Activated CD8-positive, alpha-beta memory T cell treated with anti-CD3 and anti-CD28 coated beads for 24 hours (primary cell): ENCODE results near the gene LMNTD1.
"Not testable (repeated sequence)": the region's sequence is repeated elsewhere in the genome, so short reads cannot be mapped to it uniquely, and the experiment has no call there.

ENCODE experiments used
- DNase-seq: peaks from one replicate; pipeline ENCODE4 v3.0.0-alpha.2; 2020

The LMNTD1 gene

DNA sequence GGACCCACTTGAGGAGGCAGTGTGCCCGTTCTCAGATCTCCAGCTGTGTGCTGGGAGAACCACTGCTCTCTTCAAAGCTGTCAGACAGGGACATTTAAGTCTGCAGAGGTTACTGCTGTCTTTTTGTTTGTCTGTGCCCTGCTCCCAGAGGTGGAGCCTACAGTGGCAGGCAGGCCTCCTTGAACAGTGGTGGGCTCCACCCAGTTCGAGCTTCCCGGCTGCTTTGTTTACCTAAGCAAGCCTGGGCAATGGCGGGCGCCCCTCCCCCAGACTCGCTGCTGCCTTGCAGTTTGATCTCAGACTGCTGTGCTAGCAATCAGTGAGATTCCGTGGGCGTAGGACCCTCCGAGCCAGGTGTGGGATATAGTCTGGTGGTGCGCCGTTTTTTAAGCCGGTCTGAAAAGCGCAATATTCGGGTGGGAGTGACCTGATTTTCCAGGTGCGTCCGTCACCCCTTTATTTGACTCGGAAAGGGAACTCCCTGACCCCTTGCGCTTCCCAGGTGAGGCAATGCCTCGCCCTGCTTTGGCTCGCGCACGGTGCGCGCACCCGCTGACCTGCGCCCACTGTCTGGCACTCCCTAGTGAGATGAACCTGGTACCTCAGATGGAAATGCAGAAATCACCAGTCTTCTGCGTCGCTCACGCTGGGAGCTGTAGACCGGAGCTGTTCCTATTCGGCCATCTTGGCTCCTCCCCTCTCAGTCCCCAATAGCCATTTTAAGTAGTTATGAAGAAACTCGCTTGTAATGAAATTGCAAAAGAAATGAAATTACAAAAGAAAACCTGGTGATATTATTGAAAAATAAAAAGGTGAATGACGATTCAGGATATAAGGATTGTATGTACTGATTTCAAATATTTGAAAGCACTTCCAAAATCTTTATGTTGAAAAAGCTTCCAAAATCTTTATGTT lies 63.9 kb downstream of the LMNTD1 start:
- DNase-seq: not testable (repeated sequence)

DNA sequence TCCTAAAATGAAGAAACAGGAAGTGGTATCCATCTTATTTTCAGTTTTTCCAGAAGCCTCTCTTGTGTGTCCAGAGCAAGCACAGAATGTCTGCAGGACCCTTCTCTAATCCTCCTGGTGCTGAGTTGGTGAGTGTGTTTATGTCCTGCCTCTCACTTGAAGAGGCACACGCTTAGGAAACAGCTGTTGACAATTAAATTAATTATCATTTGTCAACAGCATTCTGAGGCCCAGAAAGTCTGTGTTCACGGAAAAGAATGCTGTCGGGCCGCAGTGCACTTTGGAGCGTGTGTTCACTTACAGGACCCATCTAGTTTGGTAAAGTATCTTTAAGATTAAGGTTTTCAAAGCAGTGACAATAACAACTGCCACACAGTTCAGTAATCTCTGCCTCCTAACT lies 70.5 kb downstream of the LMNTD1 start:
- DNase-seq: no peak

DNA sequence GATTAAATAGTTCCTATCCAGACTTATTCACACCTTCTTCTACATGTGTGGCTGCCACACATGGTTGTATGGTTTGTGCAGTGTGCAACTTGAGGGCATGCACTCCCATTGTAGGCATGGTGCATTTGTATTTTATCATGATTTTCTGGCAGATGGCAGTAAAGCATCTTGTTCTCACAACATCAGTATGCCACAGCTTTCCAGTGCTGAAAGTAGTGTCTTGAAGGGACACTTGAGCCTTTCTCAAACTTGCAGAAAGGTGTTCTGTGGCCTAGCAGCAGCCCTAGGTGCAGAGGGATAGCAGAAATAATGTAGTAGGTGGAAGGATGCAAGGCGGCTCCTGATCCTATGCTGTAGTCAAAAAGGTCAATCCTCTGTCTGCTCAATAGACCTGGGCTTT lies 72.9 kb downstream of the LMNTD1 start:
- no peak for DNase-seq

DNA sequence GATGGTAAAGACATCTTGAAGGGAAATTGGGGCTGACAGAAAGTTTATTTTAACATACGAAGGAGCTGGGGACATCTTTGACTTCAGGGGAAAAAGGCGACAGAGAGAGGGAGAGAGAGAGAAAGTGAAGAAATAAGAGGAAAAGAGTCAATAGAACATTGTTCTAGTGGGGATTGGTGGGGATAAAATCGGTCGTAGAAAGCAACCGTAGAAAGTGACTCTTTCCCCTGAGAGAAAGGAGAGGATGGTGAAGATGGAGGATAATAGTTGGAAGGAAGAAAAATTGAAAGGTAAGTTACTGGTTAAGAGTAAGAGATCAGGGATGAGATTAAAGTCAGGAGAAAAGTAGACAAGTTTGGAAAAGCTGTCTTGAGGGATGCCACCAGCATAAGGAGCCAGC lies 75.9 kb downstream of the LMNTD1 start:
- DNase-seq: no peak

DNA sequence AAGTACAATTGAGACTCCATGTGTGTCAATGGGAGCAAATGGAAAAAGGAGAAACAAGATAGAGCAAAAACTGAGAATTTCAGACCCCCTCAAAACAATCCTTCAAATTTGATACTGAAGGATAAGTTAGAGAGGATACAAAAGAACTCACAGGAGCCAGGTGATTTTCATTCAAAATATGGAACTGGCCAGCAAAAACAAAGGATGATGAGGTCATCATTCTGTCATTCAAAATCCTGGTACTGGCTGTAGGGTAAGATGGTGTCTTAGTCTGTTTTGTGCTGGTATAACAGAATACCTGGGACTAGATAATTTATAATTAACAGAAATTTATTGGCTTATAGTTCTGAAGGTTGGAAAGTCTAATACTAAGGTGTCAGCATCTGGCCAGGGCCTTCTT lies 80.6 kb downstream of the LMNTD1 start:
- DNase-seq: no peak

DNA sequence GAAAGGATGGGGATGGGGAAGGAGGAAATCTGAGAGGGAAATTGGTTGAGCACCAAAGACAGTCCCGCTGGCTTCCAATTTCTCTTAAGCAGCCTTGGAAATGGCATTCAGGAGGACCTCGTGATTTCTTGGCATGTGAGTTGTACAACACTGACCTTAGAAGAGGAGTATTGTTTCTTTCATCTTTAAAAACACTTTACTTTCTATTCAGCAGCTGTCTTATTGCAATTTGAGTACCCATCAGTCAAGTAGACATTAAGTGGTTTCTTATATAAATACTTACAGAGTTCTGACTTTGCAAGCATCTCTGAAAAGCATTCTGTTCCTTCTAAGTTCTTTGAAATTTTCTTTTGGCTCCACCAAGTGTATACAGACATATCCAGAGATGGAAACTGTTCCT lies 83.2 kb downstream of the LMNTD1 start:
- DNase-seq: no peak

DNA sequence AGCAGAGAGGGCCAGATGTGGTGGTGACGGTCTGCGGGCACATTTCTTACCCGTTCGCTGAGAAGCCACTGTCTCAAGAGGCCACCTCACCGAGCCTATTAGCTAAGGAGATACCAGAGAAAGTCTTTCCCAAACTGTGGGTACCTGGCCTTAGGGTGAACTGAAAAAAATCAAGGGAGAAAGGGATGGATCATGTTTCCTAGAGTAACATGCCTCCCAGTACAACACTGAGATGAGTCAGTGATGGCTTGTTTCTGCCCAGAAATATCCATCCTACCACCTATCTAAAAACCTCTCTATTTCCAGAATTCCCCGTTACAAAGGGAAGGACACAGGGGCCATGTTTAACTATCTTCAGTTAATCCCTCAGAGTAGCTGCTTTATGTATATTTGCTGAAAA lies 83.7 kb downstream of the LMNTD1 start:
- no peak for DNase-seq

DNA sequence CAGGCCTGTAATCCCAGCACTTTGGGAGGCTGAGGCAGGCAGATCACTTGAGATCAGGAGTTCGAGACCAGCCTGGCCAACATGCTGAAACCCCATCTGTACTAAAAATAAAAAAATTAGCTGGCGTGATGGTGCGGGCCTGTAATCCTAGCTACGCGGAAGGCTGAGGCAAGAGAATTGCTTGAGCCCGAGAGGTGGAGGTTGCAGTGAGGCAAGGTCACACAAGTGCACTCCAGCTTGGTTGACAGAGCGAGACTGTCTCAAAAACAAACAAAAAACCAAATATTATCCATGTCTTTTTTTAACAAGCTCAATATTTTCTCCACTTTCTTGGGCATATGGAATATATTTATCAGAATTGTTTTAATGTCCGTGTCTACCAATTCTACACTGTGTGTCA lies 89.6 kb downstream of the LMNTD1 start:
- DNase-seq: no peak

DNA sequence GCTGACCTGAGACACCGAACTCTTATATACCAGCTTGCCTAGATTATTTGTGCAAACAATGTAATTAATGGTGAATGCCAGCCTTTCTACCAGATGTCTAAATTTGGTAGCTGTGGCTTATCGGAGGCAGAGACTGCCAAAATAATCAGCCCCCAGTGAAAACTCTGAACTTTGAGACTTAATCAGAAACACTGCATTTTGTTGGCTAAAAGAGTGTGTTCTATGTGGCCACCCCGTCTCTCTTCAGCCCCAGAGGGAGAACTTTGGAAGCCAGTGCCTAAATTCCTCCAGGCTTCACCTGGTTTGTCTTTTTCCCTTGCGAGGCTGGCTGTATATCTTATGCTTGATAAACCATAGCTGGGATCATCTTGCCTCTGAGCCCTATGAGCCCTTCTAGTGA lies 90.1 kb downstream of the LMNTD1 start:
- no peak for DNase-seq

DNA sequence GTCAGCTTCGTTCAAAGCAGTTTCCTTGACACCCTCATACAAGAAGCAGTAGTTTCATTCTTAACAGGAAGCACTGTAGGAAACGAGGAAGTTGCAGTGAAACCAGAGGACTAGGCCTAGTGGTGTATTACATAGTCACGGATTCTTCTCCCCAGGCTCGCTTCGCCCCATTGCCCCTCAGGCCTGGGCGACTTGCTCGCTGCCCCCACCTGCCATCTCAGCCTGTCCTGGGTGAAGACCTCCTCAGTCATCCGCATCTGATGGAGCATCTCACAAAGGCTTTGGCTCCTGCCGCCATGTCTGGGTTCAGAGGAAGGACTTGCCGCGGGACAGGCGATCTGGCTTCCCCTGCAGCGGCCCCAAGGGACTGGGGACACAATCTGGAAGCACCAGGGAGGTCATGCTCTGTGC lies 93.5 kb downstream of the LMNTD1 start:
- DNase-seq: no peak

DNA sequence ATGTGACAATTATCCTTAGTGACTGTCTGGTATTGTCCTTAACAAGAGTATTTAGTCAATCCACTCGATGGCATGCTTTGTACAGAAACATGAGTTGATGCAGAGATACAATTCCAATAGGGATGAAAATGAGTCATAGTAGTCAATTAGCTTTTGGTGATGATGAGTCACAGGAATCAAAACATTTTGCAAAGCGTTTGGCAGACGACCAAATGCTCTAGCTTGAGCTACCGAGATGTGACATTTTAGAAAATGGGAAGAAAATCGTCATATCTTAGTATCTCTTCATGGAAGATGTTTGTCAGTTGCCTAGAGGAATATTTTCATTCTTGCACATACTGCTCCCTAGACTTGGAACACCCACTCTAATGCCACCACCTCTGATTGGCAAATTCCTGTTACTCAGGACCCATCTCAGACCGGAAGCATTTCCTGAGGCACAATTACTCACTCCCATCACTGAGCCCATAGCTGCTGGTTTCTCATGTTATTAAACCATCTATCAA lies 95.0 kb downstream of the LMNTD1 start:
- DNase-seq: no peak

DNA sequence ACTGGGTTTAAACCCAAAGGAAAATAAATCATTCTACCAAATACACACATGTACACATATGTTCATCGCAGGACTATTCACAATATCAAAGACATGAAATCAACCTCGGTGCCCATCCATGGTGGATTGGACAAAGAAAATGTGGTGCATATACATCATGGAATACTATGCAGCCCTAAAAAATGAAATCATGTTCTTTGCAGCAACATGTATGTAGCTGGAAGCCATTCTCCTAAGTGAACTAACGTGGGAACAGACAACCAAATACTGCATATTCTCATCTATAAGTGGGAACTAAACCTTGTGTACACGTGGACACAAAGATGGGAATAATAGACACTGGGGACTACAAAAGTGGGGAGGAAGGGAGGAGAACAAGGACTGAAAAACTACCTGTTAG lies 96.6 kb downstream of the LMNTD1 start:
- DNase-seq: no peak

DNA sequence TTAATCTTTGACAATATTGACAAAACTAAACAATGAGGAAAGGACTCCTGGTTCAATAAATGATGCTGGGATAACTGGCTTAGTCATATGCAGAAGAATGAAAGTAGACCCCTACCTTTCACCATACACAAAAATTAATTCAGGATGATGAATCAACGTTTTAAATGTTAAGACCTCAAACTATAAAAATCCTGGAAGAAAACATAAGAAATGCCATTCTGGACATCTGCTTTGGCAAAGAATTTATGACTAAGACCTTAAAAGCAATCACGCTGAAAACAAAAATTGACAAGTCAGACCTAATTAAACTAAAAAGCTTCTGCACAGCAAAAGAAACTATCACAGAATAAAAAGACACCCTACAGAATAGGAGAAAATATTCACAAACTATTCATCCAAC lies 97.4 kb downstream of the LMNTD1 start:
- no peak for DNase-seq

DNA sequence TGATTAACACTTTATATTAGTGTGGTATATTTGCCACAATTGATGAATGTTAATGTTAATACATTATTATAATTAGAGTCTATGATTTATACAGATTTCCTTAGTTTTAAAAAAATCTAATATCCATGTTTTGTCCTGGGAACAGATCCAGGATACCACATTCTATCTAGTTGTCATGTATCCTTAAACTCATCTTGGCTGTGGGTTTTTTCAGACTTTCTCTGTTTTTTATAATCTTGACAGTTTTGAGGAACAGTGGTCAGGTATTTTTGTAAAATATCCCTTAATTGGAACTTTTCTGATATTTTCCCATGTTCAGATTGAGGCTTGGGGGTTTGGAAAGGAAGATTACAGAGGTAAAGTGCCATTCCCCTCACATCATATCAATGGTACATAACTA lies 104.1 kb downstream of the LMNTD1 start:
- no peak for DNase-seq

DNA sequence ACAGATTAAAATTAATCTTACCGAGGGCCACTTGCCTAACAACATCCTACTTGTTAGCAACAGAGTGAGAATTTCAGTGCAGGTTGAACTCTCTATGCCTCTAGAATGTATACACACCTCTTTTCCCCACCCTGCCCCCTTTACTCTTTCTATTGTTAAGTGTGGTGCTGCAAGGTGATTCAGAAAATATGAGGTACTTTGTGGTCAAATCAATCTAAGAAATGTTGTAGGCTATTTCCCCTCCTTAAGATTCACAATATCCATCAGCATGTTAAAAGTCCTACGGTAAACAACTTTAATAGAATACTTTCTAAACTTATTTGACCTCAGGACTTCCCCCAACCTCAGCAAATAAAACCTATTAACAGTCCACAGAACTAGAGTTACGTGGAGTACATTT lies 106.0 kb downstream of the LMNTD1 start:
- DNase-seq: no peak

DNA sequence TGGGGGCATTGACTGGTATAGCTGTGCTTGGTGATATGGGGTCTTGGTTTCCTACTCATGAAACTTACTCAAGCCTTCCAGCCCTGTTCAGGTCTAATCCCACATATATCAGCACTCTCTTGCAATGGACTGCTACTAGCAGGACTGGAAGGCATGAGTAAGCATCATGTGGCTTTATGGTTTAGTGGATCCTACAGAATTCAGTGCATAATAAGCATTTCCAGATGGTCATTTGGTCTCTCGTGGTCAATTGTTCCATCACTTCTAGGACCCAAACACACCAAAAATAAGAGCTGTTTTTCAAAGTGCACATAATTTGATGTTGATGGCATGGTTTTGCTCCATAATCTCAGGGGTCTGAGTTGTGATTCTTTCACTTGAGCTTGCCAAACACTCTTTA lies 114.4 kb downstream of the LMNTD1 start:
- DNase-seq: no peak

DNA sequence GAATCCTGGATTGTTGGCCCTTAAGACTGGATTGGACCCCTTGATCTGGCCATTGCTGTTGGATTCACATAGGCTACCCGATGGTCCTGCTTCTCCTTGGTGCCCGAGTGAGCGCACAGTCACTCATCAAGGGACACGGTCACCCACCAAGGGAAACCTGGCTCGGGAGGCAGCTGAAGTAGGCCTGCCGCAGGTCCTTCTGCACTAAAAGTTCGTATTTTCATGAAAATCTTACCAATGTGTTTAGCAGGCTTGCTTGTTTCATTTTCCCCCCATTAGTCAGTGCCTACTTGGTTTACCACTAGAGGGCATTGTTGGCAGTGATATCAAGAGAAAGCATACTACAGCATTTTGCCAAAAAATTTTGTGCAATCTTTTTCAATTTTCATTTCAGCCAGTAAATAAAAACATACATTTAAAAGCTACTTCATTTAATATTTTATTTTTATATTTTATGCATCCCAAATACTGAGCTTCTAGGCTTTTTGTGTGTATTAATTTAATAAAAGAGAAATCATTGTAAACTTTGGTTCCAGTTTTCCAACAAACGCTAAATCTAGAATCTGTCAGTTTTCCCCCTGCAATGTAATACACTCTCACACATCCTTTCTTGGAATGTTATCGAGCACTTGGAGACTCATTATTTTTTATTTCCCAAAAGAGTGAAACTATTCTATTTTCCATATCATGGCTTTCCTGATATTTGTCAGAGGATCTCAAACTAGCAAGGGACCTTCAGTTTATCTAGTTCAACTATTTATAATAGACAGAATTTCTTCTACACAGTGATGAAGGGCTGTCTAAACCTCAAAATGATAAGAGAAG lies 116.7 kb downstream of the LMNTD1 start:
- peak; percentile 60 for DNase-seq

DNA sequence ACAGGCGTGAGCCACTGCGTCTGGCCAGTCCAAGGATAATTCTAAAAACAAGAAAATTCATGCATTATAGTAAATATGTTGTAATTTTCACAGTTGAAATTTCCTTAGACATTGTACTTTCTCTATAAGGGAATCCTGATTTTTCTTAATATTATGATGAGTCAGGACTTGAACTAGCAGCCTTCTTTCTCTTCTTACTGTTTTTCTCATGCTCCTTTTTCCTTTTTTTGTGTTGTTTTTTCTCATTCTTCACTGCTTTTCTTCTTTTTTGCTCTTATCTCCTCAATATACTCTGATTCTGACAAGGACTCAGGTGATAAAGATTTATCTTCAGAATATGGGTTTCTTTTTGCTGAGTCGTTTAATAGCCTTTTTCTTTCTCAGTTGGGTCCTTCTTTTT lies 117.7 kb downstream of the LMNTD1 start:
- no peak for DNase-seq

DNA sequence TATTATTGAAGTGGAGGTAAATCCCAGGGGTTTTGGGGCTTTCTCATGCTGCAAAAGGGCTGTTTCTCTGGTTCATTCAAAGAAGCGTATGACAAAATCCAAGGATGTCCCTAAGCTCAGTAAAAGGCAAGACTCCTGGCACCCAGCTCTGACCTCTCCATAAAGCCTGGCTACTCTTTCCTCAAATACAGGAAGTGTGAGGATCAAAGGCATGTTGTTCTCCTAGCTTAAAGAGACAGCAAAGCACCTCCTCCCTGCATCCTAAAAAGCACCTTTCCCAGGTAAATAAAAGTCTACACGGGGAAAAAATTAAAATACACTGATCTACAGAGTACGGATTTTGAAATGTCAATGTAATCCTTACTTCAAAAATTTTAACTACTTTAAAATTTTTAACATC lies 118.6 kb downstream of the LMNTD1 start:
- no peak for DNase-seq

DNA sequence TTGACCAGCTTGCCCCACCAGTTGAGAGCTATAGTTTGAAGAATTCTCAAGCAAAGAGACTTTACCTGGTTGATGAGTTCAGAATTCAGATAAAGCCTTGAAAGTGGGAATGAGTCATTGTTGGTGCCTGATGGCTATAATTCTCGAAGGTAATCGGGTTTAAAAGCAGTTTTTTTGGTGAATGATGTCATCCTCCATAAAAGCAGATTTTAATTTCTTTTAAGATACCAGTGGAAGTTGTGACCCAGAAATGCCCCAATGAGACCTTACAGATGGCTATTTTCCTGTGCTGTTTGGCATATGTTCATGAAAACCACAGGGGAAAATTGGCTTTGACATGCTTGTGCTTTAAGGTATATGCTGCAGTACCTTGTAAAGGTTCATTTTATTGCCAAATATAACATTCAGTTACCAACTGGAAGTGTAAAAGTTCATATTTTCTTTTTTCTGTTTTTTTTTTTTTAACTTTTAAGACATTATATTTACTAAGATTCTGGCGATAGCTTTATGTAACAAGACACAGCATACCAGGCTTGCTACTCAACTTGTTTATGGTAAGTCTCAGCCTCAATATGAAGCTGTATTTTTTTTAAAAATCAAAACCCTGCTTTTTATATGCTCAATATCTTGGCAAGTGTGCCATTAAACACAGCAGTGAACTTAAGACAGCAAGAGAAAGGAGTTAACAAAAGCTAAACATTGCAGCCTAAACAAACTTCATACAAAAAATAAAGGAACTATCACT lies 119.3 kb downstream of the LMNTD1 start:
- no peak for DNase-seq

DNA sequence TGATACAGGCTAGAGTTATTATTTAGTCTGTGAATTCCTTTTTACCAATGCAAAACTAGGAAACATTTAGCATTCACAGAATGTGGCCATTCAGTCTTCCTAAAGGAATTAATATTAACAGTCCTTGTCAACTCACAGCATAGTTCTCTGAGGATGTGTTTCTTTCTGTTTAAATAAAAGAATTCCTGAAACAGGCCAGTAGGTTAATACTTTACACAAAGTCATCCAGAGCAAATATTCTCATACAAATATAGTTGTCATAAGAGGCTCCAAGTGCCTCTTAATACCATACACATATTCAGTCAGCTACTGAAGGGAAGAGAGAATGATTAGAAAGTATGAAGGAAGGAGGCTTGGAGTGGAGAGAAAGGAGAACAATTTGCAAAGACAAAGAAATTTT lies 120.1 kb downstream of the LMNTD1 start:
- DNase-seq: no peak

DNA sequence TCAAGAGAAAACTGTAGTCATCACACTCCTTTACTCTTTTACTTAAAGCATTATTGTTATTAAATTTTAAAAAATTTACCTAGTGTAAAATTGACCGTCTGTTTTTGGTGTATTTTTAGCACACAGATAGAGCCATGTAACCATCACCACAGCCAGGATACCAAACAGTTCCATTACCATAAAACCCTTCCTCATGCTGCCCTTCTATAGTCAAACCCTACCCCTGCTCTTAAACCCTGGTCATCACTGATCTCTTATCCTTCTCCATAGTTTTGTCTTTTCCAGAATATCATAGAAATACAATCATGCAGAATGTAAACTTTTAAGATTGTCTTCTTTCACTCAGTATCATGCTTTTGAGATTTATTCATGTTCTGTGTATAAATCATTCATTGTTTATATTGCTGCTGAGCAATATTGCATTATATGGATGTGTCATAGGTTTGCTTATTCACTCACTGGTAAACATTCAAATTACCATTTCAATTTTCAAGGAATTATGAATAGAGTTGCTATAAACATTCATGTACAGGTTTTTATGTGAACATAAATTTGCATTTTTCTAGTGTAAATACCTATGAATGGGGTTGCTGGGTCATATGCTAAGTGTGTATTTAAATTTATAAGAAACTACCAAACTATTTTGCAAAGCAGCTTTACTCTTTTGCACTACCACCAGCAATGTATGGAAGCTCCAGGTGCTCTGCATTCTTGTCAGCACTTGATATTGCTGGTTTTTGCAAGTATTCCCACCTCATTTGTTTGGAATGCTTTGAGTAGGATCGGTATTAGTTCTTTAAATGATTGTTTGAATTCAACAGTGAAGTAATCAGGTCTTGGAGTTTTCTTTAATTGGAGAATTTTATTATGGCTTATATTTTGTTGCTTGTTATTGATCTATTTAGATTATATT lies 125.5 kb downstream of the LMNTD1 start:
- DNase-seq: no peak
